GM04504 (cell line): ENCODE results near the gene RCSD1.
A peak's percentile ranks its signal among the peaks of the same experiment; 100 is the strongest.

Experiments used
- DNase-seq: peaks from one replicate; pipeline ENCODE4 v3.0.0-alpha.2; 2012; ENCODE audit warnings: low read depth

Gene RCSD1

GRCh38 chr1:167643441-167643840 is 13.4 kb downstream of the RCSD1 start:
- DNase-seq: no peak

- no peak for DNase-seq
Measured at GRCh38 chr1:167644551-167644950, 14.5 kb downstream of the RCSD1 start.

GRCh38 chr1:167645140-167645541 is 15.1 kb downstream of the RCSD1 start:
- DNase-seq: no peak

- DNase-seq: no peak
Measured at GRCh38 chr1:167645625-167646414, 15.8 kb downstream of the RCSD1 start.

- DNase-seq: no peak
Measured at GRCh38 chr1:167648252-167648849, 18.3 kb downstream of the RCSD1 start.

- DNase-seq: no peak
Measured at GRCh38 chr1:167648978-167649744, 19.1 kb downstream of the RCSD1 start.

- DNase-seq: no peak
Measured at GRCh38 chr1:167650269-167651160, 20.5 kb downstream of the RCSD1 start.

- no peak for DNase-seq
Measured at GRCh38 chr1:167651161-167651693, 21.2 kb downstream of the RCSD1 start.

GRCh38 chr1:167654975-167655575 is 25.0 kb downstream of the RCSD1 start:
- no peak for DNase-seq

- DNase-seq: no peak
Measured at GRCh38 chr1:167656657-167657056, 26.6 kb downstream of the RCSD1 start.

GRCh38 chr1:167658574-167659328 is 28.7 kb downstream of the RCSD1 start:
- no peak for DNase-seq

GRCh38 chr1:167659450-167659849 is 29.4 kb downstream of the RCSD1 start:
- no peak for DNase-seq

- DNase-seq: no peak
Measured at GRCh38 chr1:167659881-167660280, 29.8 kb downstream of the RCSD1 start.

GRCh38 chr1:167661527-167662426 is 31.7 kb downstream of the RCSD1 start:
- DNase-seq: peak; percentile 85

GRCh38 chr1:167663002-167663772 is 33.2 kb downstream of the RCSD1 start:
- no peak for DNase-seq

- DNase-seq: no peak
Measured at GRCh38 chr1:167665469-167665868, 35.4 kb downstream of the RCSD1 start.

GRCh38 chr1:167666416-167666815 is 36.4 kb downstream of the RCSD1 start:
- peak; percentile 78 for DNase-seq

- DNase-seq: no peak
Measured at GRCh38 chr1:167667536-167667935, 37.5 kb downstream of the RCSD1 start.

- DNase-seq: no peak
Measured at GRCh38 chr1:167668108-167668507, 38.1 kb downstream of the RCSD1 start.
